Cardiac muscle cell (in vitro differentiated cells and primary cell): Measurements from ENCODE around the gene CD320. TPM values are rescaled to one million over a fixed set of nuclear protein-coding genes. Genes with fewer than 3 reads are reported as not detected.

Experiments used
- DNase-seq, 2 donors: peaks; one replicate each; pipeline versions ENCODE4 v3.0.0 to v3.0.0-alpha.2; 2010 to 2017; ENCODE audit warnings: low read depth in 1 of 2, low spot score in 1 of 2
- H3K27ac ChIP-seq: fragments of 200-600 bp; sonication (generic); 2 replicates; pipeline ENCODE4 v1.5.1; 2016
- H3K27me3 ChIP-seq: fragments of 200-600 bp; sonication (generic); 2 replicates; pipeline ENCODE4 v1.6.0; 2016; ENCODE audit warnings: control low read depth
- H3K36me3 ChIP-seq: fragments of 200-600 bp; sonication (generic); 2 replicates; pipeline ENCODE4 v1.5.1; 2016; ENCODE audit warnings: control low read depth
- H3K4me1 ChIP-seq: fragments of 200-600 bp; sonication (generic); 2 replicates; pipeline ENCODE4 v1.8.1; 2017; ENCODE audit warnings: low read depth, mild to moderate bottlenecking, mixed run types
- H3K4me3 ChIP-seq: fragments of 200-600 bp; sonication (generic); 2 replicates; pipeline ENCODE4 v1.5.1; 2016; ENCODE audit warnings: mild to moderate bottlenecking
- H3K9me3 ChIP-seq: fragments of 200-600 bp; sonication (generic); 2 replicates; pipeline ENCODE4 v1.5.1; 2017; ENCODE audit warnings: low read depth, mild to moderate bottlenecking, control low read depth
- polyA plus RNA-seq: library from polyadenylated mRNA; unstranded; fragments of >200 nt; fragmentation: Nextera tagmentation; extraction: Ambion mirVana; gene quantifications from 2 replicates; pipeline ENCODE4 v1.2.1, GENCODE V29; 2016
- total RNA-seq: library from RNA; depleted of rRNA; stranded (reverse); fragments of >200 nt; gene quantifications from 2 replicates; pipeline ENCODE4 v1.2.3, GENCODE V29; 2016
- TF ChIP-seq, protein P1 (sequence below): IDR thresholded peaks from 2 replicates; pipeline ENCODE4 v1.5.1; 2012; ENCODE audit warnings: low read depth, mild to moderate bottlenecking, low read length

CD320 gene
- total and polyA plus RNA-seq, 2 experiments from 2014 or later = 94.7 to 99.3 TPM

DNA sequence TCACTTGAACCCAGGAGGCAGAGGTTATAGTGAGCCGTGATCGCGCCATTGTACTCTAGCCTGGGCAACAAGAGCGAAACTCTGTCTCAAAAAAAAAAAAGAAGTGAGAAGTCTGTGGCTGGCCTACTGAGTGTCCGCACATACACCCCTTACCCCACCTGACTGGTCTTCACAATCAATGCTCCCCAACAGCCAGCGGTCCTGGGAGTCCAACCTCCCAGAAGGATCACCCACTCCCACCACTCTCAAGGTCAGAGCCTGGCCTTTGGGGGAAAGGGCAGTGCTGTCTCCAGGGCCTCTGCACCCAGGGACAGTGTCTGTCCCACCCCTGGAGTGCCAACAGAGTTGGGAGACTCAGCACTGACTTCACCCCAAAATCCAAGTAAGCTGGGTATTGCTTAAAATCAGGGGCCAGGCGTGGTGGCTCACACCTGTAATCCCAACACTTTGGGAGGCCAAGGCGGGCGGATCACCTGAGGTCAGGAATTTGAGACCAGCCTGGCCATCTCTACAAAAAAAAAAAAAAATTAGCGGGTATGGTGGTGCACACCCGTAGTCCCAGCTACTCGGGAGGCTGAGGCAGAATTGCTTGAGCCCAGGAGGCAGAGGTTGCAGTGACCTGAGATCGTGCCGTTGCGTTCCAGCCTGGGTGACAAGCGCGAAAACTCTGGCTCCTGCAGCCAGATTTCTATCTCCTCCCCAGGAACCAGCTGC, 2.3 kb upstream of the CD320 start:
- H3K4me1 ChIP-seq = peaks cover 13% of the 10 kb centered on the region
- no peaks in the 10 kb centered on the region for H3K9me3 ChIP-seq
- H3K36me3 ChIP-seq = peaks cover 14% of the 10 kb centered on the region
- TF ChIP-seq, protein P1, sequence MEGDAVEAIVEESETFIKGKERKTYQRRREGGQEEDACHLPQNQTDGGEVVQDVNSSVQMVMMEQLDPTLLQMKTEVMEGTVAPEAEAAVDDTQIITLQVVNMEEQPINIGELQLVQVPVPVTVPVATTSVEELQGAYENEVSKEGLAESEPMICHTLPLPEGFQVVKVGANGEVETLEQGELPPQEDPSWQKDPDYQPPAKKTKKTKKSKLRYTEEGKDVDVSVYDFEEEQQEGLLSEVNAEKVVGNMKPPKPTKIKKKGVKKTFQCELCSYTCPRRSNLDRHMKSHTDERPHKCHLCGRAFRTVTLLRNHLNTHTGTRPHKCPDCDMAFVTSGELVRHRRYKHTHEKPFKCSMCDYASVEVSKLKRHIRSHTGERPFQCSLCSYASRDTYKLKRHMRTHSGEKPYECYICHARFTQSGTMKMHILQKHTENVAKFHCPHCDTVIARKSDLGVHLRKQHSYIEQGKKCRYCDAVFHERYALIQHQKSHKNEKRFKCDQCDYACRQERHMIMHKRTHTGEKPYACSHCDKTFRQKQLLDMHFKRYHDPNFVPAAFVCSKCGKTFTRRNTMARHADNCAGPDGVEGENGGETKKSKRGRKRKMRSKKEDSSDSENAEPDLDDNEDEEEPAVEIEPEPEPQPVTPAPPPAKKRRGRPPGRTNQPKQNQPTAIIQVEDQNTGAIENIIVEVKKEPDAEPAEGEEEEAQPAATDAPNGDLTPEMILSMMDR = no peak
- H3K27me3 ChIP-seq = no peaks in the 10 kb centered on the region
- DNase-seq = no peak
- H3K4me3 ChIP-seq = no peak overlapping the region
- H3K27ac ChIP-seq = no peak overlapping the region

DNA sequence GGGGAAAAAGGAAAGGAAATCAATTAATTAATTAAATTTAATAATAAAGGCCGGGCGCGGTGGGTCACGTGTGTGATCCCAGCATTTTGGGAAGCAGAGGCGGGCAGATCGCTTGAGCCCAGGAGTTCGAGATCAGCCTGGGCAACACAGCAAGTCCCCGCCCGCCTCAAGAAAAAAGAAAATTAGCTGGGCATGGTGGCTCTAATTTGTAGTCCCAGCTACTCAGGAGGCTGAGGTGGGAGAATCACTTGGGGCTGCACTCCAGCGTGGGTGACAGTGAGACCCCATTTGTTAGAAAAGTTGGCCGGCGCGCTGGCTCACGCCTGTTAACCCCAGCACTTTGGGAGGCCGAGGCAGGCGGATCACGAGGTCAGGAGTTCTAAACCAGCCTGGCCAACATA, 733 bp upstream of the CD320 start:
- no peak for DNase-seq
- TF ChIP-seq, protein P1 = no peak
- H3K4me1 ChIP-seq = peaks cover 13% of the 10 kb centered on the region
- no peaks in the 10 kb centered on the region for H3K27me3 ChIP-seq
- H3K4me3 ChIP-seq = peak overlapping the region; percentile 47
- peak overlapping the region; percentile 89 for H3K27ac ChIP-seq
- H3K9me3 ChIP-seq = no peaks in the 10 kb centered on the region
- H3K36me3 ChIP-seq = peaks cover 10% of the 10 kb centered on the region

DNA sequence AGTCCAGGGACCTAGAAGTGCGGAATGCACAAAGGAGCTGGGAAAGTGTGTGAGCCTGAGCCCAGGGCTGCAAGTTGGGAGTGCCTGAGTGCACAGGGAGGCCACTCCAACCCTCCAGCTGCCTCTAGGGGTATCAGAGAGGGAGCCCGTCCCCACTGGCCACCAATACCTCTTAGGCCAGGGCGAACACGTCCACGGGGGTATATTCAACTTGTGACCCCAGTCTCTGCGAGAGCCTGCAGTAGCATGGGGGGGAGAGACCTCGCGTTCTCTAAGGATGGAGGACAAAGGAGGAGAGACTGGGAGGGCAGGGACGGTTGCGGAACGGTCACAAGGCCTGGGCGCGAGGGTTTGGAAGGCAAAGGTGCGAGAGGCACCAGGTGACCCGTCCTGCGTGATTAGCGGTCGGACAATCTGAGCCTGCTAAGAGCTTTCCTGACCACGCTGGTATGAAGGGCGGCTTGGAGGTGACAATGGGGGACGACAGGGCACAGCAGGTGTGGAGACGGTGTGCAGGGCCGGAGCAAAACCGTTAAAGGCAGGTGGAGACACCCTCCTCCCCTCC, 676 bp downstream of the CD320 start:
- peak overlapping the region; percentile 89 for H3K27ac ChIP-seq
- no peaks in the 10 kb centered on the region for H3K27me3 ChIP-seq
- no peak for DNase-seq
- peak overlapping the region; percentile 47 for H3K4me3 ChIP-seq
- no peaks in the 10 kb centered on the region for H3K9me3 ChIP-seq
- H3K4me1 ChIP-seq = peaks cover 13% of the 10 kb centered on the region
- TF ChIP-seq, protein P1 = no peak
- H3K36me3 ChIP-seq = peaks cover 10% of the 10 kb centered on the region

DNA sequence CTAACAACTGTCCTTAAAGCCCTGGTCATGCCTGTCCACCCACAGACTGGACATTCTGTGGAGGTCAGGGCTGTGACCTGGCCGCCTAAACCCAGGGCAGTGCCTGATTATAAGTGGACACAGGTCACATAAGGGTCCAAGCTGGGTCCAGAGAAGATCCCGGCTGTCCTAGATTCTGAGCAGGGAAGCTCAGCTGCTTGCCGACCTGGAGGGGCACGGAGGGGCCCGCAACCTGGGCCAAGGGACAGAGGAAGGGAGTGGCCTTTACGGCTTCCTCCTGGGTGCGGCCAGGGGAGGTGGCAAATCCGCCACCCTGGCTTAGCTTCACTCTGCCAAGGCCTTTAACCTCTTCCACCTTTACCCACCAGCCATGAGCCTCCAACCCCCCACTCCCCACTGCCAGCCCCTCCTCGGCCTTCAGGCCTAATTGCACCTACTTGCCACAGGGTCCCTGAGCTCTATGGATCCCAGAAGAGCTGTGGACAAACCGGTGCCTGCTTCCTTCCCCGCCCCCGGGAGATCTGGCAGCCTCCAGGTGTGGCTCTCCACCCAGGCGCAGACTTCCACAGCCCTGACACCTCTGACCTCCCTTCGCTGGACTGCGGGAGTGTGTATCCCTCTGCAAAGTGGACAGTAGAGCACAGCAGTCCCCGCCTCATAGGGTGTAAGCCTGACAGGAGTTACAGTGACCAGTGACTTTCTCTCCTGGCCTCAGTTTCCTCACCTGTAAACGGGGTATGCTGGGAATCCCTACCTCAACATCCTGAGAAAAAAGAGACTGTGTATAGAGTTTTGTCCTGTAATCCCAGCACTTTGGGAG, 1.7 kb downstream of the CD320 start:
- Histone ChIP-seq H3K4me1 (peaks cover 13% of the 10 kb centered on the region), H3K9me3 (no peaks in the 10 kb centered on the region), H3K4me3 (no peak overlapping the region), H3K27me3 (no peaks in the 10 kb centered on the region), H3K36me3 (peaks cover 10% of the 10 kb centered on the region), H3K27ac (no peak overlapping the region)
- no peak for DNase-seq
- TF ChIP-seq, protein P1 = no peak

DNA sequence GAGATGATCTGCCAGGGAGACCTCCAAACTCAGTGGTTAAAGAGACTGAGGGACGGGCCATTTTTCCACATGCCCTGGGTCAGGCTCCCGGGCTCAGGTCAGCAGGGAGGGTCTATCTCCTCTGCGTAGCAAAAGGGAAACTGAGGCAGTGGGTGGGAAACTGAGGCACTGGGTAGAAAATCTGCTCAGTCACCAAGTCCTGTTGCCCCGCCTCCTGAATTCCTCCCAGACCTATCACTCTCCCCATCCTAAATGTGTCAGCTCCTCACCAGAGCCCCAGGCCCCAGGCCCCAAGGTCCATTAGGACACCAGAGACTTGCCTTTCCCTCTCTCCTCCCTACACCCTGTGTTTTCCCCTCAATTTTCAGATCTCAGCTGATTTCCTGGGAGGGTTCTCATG, 2.4 kb downstream of the CD320 start:
- Histone ChIP-seq H3K27ac (no peak overlapping the region), H3K36me3 (peaks cover 6% of the 10 kb centered on the region), H3K9me3 (no peaks in the 10 kb centered on the region), H3K4me1 (peaks cover 13% of the 10 kb centered on the region), H3K4me3 (no peak overlapping the region), H3K27me3 (no peaks in the 10 kb centered on the region)
- TF ChIP-seq, protein P1 = no peak
- no peak for DNase-seq
